ENCODE measurements around the gene VPS51. TPM values are rescaled to one million over a fixed set of nuclear protein-coding genes. Genes with fewer than 3 reads are reported as not detected.

VPS51 gene
- total RNA-seq, 4 donors from 2014 or later: 193 to 544 (median 439) TPM

GRCh38 chr11:65103476-65103875, 7.5 kb downstream of the VPS51 start:
- Histone ChIP-seq H3K27ac (no peak overlapping the region), H3K4me1 (peaks cover 0 to 21% (median 0%) of the 10 kb centered on the region in 4 donors), H3K9me3 (no peaks in the 10 kb centered on the region), H3K27me3 (no peaks in the 10 kb centered on the region), H3K4me3 (no peak overlapping the region), H3K36me3 (peaks cover 0 to 32% (median 7%) of the 10 kb centered on the region in 3 donors)
- no peak for DNase-seq (ENCODE audit: low spot score in 2 of 2)
- TF ChIP-seq EP300 (IDR thresholded peaks at IDR 0.05) (no peak), CTCF (IDR thresholded peaks at IDR 0.05) (no peak), POLR2A (IDR thresholded peaks at IDR 0.05) (no peak)

GRCh38 chr11:65104628-65105027, 8.6 kb downstream of the VPS51 start:
- Histone ChIP-seq H3K27ac (no peak overlapping the region), H3K9me3 (no peaks in the 10 kb centered on the region), H3K36me3 (peaks cover 0 to 44% (median 7%) of the 10 kb centered on the region in 3 donors), H3K4me1 (peaks cover 0 to 13% (median 0%) of the 10 kb centered on the region in 4 donors), H3K4me3 (no peak overlapping the region), H3K27me3 (no peaks in the 10 kb centered on the region)
- DNase-seq (ENCODE audit: low spot score in 2 of 2): no peak
- no peak for TF ChIP-seq EP300 (IDR thresholded peaks at IDR 0.05)
- TF ChIP-seq POLR2A (IDR thresholded peaks at IDR 0.05): no peak
- TF ChIP-seq CTCF (IDR thresholded peaks at IDR 0.05): no peak
- WGBS, 2 donors: 75 to 80% methylated on average over 4 of the region's 4 CpGs

- Histone ChIP-seq H3K36me3 (peaks cover 0 to 48% (median 7%) of the 10 kb centered on the region in 3 donors), H3K9me3 (no peaks in the 10 kb centered on the region), H3K4me1 (peaks cover 0 to 28% (median 10%) of the 10 kb centered on the region in 4 donors), H3K4me3 (no peak overlapping the region), H3K27me3 (no peaks in the 10 kb centered on the region), H3K27ac (no peak overlapping the region)
- TF ChIP-seq EP300 (IDR thresholded peaks at IDR 0.05): no peak
- no peak for TF ChIP-seq CTCF (IDR thresholded peaks at IDR 0.05)
- TF ChIP-seq POLR2A (IDR thresholded peaks at IDR 0.05): no peak
- no peak for DNase-seq (ENCODE audit: low spot score in 2 of 2)
- WGBS, 2 donors: 88 to 90% methylated on average over 14 to 15 of the region's 15 CpGs
Observed at GRCh38 chr11:65107078-65107477, 11.1 kb downstream of the VPS51 start.

GRCh38 chr11:65107751-65108468, 11.9 kb downstream of the VPS51 start:
- Histone ChIP-seq H3K9me3 (no peaks in the 10 kb centered on the region), H3K4me1 (peaks cover 0 to 28% (median 19%) of the 10 kb centered on the region in 4 donors), H3K36me3 (peaks cover 0 to 44% (median 7%) of the 10 kb centered on the region in 3 donors), H3K27me3 (no peaks in the 10 kb centered on the region), H3K4me3 (no peak overlapping the region), H3K27ac (no peak overlapping the region)
- TF ChIP-seq CTCF (IDR thresholded peaks at IDR 0.05): no peak
- TF ChIP-seq EP300 (IDR thresholded peaks at IDR 0.05): no peak
- DNase-seq (ENCODE audit: low spot score in 2 of 2): no peak
- WGBS, 2 donors: 92 to 93% methylated on average over 25 to 45 of the region's 52 CpGs

- H3K9me3 ChIP-seq: no peaks in the 10 kb centered on the region
- H3K4me3 ChIP-seq: no peak overlapping the region
- DNase-seq (ENCODE audit: low spot score in 2 of 2): no peak
- peaks cover 0 to 33% (median 25%) of the 10 kb centered on the region in 4 donors for H3K4me1 ChIP-seq
- peaks cover 0 to 43% (median 7%) of the 10 kb centered on the region in 3 donors for H3K36me3 ChIP-seq
- no peak overlapping the region for H3K27ac ChIP-seq
- 92 to 93% methylated on average over 32 to 34 of the region's 38 CpGs for WGBS, 2 donors
- no peaks in the 10 kb centered on the region for H3K27me3 ChIP-seq
- TF ChIP-seq POLR2A (IDR thresholded peaks at IDR 0.05): no peak
- no peak for TF ChIP-seq EP300 (IDR thresholded peaks at IDR 0.05)
- no peak for TF ChIP-seq CTCF (IDR thresholded peaks at IDR 0.05)
Observed at GRCh38 chr11:65108469-65109123, 12.6 kb downstream of the VPS51 start.

Measured in tibial nerve (tissue), 4 donors.